Prostate gland (tissue), 1 donor: ENCODE measurements around the gene C2orf49.

ENCODE experiments used
- POLR2A ChIP-seq: fragments of 450-650 bp; IDR thresholded peaks from one replicate; pipeline ENCODE4 v1.6.1; 2016; ENCODE audit warnings: antibody characterized with exemption, mild to moderate bottlenecking
- POLR2AphosphoS5 ChIP-seq: sonication (generic); formaldehyde crosslinking; IDR thresholded peaks from one replicate; pipeline ENCODE4 v1.6.1; 2017; ENCODE audit warnings: antibody characterized with exemption

DNA sequence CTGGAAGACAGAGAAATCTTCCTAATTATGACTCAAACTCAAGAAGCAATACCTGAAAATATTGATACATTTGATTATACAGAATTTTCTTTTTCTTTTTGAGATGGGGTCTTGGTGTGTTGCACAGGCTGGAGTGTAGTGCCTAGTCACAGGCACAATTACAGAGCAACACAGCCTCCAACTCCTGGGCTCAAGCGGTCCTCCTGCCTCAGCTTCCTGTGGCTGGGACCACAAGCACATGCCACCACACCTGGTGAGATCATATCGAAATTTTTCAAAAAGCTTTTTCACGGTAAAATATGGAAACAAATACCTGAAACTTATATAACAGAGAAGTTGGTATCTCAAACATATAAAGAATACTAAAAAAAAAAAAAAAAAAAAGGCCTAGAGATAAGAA lies 35.7 kb upstream of the C2orf49 start:
- TF ChIP-seq POLR2A (no peak), POLR2AphosphoS5 (no peak)
